ENCODE data around the gene SNAP91.
"Not testable (repeated sequence)": the region's sequence is repeated elsewhere in the genome, so short reads cannot be mapped to it uniquely, and the experiment has no call there.

Gene SNAP91

GRCh38 chr6:83637953-83638352 lies 70.9 kb downstream of the SNAP91 start:
- no peaks in the 10 kb centered on the region for H3K36me3 ChIP-seq (ENCODE audit: insufficient read depth, low read length)
- H3K4me3 ChIP-seq (ENCODE audit: low read depth in 1 of 2, low read length in 2 of 2), result no peak overlapping the region
- TF ChIP-seq EZH2 (IDR thresholded peaks at IDR 0.05; ENCODE audit: borderline replicate concordance, low read depth, low read length, severe bottlenecking), result no peak
- TF ChIP-seq, protein P1, sequence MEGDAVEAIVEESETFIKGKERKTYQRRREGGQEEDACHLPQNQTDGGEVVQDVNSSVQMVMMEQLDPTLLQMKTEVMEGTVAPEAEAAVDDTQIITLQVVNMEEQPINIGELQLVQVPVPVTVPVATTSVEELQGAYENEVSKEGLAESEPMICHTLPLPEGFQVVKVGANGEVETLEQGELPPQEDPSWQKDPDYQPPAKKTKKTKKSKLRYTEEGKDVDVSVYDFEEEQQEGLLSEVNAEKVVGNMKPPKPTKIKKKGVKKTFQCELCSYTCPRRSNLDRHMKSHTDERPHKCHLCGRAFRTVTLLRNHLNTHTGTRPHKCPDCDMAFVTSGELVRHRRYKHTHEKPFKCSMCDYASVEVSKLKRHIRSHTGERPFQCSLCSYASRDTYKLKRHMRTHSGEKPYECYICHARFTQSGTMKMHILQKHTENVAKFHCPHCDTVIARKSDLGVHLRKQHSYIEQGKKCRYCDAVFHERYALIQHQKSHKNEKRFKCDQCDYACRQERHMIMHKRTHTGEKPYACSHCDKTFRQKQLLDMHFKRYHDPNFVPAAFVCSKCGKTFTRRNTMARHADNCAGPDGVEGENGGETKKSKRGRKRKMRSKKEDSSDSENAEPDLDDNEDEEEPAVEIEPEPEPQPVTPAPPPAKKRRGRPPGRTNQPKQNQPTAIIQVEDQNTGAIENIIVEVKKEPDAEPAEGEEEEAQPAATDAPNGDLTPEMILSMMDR (IDR thresholded peaks at IDR 0.05; ENCODE audit: borderline replicate concordance, extremely low read depth, low read length, poor library complexity, severe bottlenecking), result no peak
- no peaks in the 10 kb centered on the region for H4K20me1 ChIP-seq (ENCODE audit: insufficient read depth, low read length)
- no peaks in the 10 kb centered on the region for H3K9me3 ChIP-seq (ENCODE audit: insufficient read depth, low read length, severe bottlenecking)
- H2AFZ ChIP-seq (ENCODE audit: low read depth, low read length), result no peak overlapping the region
- no peaks in the 10 kb centered on the region for H3K27me3 ChIP-seq (ENCODE audit: insufficient read depth, low read length, poor library complexity)
- DNase-seq, result no peak
- peaks cover 17% of the 10 kb centered on the region for H3K4me1 ChIP-seq (ENCODE audit: insufficient read depth, low read length)
- H3K79me2 ChIP-seq (ENCODE audit: insufficient read depth, low read length), result no peaks in the 10 kb centered on the region
- no peak for ATAC-seq (ENCODE audit: insufficient read depth, low read depth)
- no peak overlapping the region for H3K4me2 ChIP-seq (ENCODE audit: insufficient read depth, low read length)
- H3K27ac ChIP-seq (ENCODE audit: low read length), result no peak overlapping the region
- no peak overlapping the region for H3K9ac ChIP-seq (ENCODE audit: low read depth, low read length)

GRCh38 chr6:83636800-83637199 lies 72.1 kb downstream of the SNAP91 start:
- ATAC-seq (ENCODE audit: insufficient read depth, low read depth), result no peak
- Histone ChIP-seq H3K9me3 (ENCODE audit: insufficient read depth, low read length, severe bottlenecking) (no peaks in the 10 kb centered on the region), H3K4me3 (ENCODE audit: low read depth in 1 of 2, low read length in 2 of 2) (no peak overlapping the region), H3K36me3 (ENCODE audit: insufficient read depth, low read length) (no peaks in the 10 kb centered on the region), H3K9ac (ENCODE audit: low read depth, low read length) (no peak overlapping the region), H4K20me1 (ENCODE audit: insufficient read depth, low read length) (no peaks in the 10 kb centered on the region), H3K79me2 (ENCODE audit: insufficient read depth, low read length) (no peaks in the 10 kb centered on the region), H3K4me1 (ENCODE audit: insufficient read depth, low read length) (peaks cover 18% of the 10 kb centered on the region), H3K4me2 (ENCODE audit: insufficient read depth, low read length) (no peak overlapping the region), H3K27me3 (ENCODE audit: insufficient read depth, low read length, poor library complexity) (no peaks in the 10 kb centered on the region), H2AFZ (ENCODE audit: low read depth, low read length) (no peak overlapping the region), H3K27ac (ENCODE audit: low read length) (no peak overlapping the region)
- TF ChIP-seq, protein P1 (IDR thresholded peaks at IDR 0.05; ENCODE audit: borderline replicate concordance, extremely low read depth, low read length, poor library complexity, severe bottlenecking), result no peak
- TF ChIP-seq EZH2 (IDR thresholded peaks at IDR 0.05; ENCODE audit: borderline replicate concordance, low read depth, low read length, severe bottlenecking), result no peak
- no peak for DNase-seq

DNA sequence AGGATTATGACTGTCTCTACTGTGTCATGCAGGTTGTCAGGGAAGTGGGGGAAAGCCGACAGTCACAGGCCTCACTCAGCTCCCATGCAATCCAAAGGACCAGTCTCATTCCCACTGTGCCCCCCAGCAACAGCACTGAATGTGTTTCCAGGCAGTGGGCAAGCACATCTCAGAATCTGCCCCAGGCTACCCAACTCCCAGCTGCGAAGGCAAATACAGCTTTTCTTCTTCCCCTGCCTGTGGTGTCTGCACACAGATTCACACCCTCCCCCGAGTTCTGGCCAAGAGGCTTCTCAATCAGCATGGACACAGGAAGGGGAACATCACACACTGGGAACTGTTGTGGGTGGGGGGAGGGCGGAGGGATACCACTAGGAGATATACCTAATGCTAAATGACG lies 75.3 kb downstream of the SNAP91 start:
- no peaks in the 10 kb centered on the region for H3K27me3 ChIP-seq (ENCODE audit: insufficient read depth, low read length, poor library complexity)
- no peaks in the 10 kb centered on the region for H4K20me1 ChIP-seq (ENCODE audit: insufficient read depth, low read length)
- no peaks in the 10 kb centered on the region for H3K36me3 ChIP-seq (ENCODE audit: insufficient read depth, low read length)
- H2AFZ ChIP-seq (ENCODE audit: low read depth, low read length), result no peak overlapping the region
- no peaks in the 10 kb centered on the region for H3K9me3 ChIP-seq (ENCODE audit: insufficient read depth, low read length, severe bottlenecking)
- H3K4me1 ChIP-seq (ENCODE audit: insufficient read depth, low read length), result peaks cover 18% of the 10 kb centered on the region
- H3K4me3 ChIP-seq (ENCODE audit: low read depth in 1 of 2, low read length in 2 of 2), result no peak overlapping the region
- TF ChIP-seq, protein P1 (IDR thresholded peaks at IDR 0.05; ENCODE audit: borderline replicate concordance, extremely low read depth, low read length, poor library complexity, severe bottlenecking), result no peak
- TF ChIP-seq EZH2 (IDR thresholded peaks at IDR 0.05; ENCODE audit: borderline replicate concordance, low read depth, low read length, severe bottlenecking), result no peak
- DNase-seq (no peak), ATAC-seq (ENCODE audit: insufficient read depth, low read depth) (no peak; the same call in 2 of the 3 replicates)
- peak overlapping the region; percentile 33; the same call in 1 of the 2 replicates for H3K4me2 ChIP-seq (ENCODE audit: insufficient read depth, low read length)
- H3K27ac ChIP-seq (ENCODE audit: low read length), result no peak overlapping the region
- no peaks in the 10 kb centered on the region for H3K79me2 ChIP-seq (ENCODE audit: insufficient read depth, low read length)
- H3K9ac ChIP-seq (ENCODE audit: low read depth, low read length), result no peak overlapping the region

- Histone ChIP-seq H4K20me1 (ENCODE audit: insufficient read depth, low read length) (no peaks in the 10 kb centered on the region), H3K9me3 (ENCODE audit: insufficient read depth, low read length, severe bottlenecking) (no peaks in the 10 kb centered on the region), H3K4me1 (ENCODE audit: insufficient read depth, low read length) (peaks cover 18% of the 10 kb centered on the region), H3K79me2 (ENCODE audit: insufficient read depth, low read length) (no peaks in the 10 kb centered on the region), H3K9ac (ENCODE audit: low read depth, low read length) (no peak overlapping the region), H2AFZ (ENCODE audit: low read depth, low read length) (no peak overlapping the region), H3K4me3 (ENCODE audit: low read depth in 1 of 2, low read length in 2 of 2) (no peak overlapping the region), H3K27me3 (ENCODE audit: insufficient read depth, low read length, poor library complexity) (no peaks in the 10 kb centered on the region), H3K27ac (ENCODE audit: low read length) (no peak overlapping the region), H3K36me3 (ENCODE audit: insufficient read depth, low read length) (no peaks in the 10 kb centered on the region), H3K4me2 (ENCODE audit: insufficient read depth, low read length) (no peak overlapping the region)
- TF ChIP-seq EZH2 (IDR thresholded peaks at IDR 0.05; ENCODE audit: borderline replicate concordance, low read depth, low read length, severe bottlenecking), result no peak
- TF ChIP-seq, protein P1 (IDR thresholded peaks at IDR 0.05; ENCODE audit: borderline replicate concordance, extremely low read depth, low read length, poor library complexity, severe bottlenecking), result peak; percentile 45
- ATAC-seq (ENCODE audit: insufficient read depth, low read depth), result peak; percentile 91
- DNase-seq, result peak; percentile 65
Measured at GRCh38 chr6:83633149-83633548, 75.8 kb downstream of the SNAP91 start.

DNA sequence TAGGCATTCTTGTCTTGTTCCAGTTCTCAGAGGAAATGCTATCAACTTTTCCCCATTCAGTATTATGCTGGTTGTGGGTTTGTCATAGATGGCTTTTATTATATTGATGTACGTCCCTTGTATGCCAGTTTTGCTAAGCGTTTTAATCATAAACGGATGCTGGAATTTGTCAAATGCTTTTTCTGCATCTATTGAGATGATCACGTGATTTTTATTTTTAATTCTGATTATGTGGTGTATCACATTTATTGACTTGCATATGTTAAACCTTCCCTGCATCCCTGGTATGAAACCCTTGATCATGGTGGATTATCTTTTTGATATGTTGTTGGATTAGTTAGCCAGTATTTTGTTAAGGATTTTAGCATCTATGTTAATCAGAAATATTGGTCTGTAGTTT lies 79.0 kb downstream of the SNAP91 start:
- not testable (repeated sequence) for DNase-seq; H3K9ac ChIP-seq (ENCODE audit: low read depth, low read length); H3K79me2 ChIP-seq (ENCODE audit: insufficient read depth, low read length); H2AFZ ChIP-seq (ENCODE audit: low read depth, low read length); H3K4me2 ChIP-seq (ENCODE audit: insufficient read depth, low read length); H4K20me1 ChIP-seq (ENCODE audit: insufficient read depth, low read length); ATAC-seq (ENCODE audit: insufficient read depth, low read depth); H3K36me3 ChIP-seq (ENCODE audit: insufficient read depth, low read length); H3K9me3 ChIP-seq (ENCODE audit: insufficient read depth, low read length, severe bottlenecking); H3K27ac ChIP-seq (ENCODE audit: low read length); H3K27me3 ChIP-seq (ENCODE audit: insufficient read depth, low read length, poor library complexity); H3K4me3 ChIP-seq (ENCODE audit: low read depth in 1 of 2, low read length in 2 of 2)
- H3K4me1 ChIP-seq (ENCODE audit: insufficient read depth, low read length), result peaks cover 17% of the 10 kb centered on the region
